Measurements from ENCODE around the gene OVOL3.

The OVOL3 gene

DNA sequence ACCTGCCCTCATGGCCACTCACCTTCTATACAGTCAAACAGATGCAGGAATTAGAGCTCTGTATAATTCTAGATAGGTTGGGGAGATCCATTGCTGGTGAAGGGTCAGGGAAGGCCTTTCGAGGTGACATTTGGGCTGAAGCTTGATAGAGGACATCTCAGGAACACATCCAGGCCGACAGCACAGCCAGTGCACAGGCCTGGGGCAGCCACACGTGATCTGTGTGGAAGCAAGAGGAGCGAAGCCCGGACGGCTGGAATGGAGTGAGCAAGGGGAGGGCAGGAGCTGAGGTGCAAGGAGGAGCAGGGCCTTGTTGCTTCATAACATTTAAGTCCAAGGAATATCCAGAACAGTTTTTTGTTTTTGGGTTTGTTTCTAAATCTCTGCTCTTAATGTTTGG is 4.5 kb upstream of the OVOL3 start:
- no peak for DNase-seq (ENCODE audit: low read depth in 1 of 2, low spot score in 1 of 2)
- in situ Hi-C loops (cut with HindIII; ENCODE audit: low pct_unique_long_range_greater_than_20kb, low sequenced_read_pairs): no loop called here
- no peak for TF ChIP-seq JUND (IDR thresholded peaks at IDR 0.05; ENCODE audit: low read depth)

DNA sequence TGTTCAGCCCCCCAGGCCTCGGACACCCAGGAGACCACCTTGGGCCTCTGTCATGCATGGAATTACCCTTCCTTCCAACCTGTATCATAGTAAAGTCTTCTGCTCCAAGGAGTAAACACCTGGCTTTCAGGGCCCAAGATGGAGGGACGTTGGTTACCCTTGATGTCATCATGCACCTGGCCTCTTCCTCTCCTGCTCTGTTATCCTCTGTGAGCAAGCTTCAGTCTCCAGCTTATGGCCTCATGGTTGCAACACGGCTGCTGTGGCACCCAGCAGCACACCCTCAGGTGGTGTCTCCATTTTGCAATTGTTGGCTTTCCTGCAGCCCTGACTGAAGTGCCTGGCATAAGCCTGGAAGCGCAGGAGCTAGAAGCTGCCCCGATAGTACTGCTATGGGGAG is 4.0 kb upstream of the OVOL3 start:
- in situ Hi-C loops (cut with HindIII; ENCODE audit: low pct_unique_long_range_greater_than_20kb, low sequenced_read_pairs): no loop called here

DNA sequence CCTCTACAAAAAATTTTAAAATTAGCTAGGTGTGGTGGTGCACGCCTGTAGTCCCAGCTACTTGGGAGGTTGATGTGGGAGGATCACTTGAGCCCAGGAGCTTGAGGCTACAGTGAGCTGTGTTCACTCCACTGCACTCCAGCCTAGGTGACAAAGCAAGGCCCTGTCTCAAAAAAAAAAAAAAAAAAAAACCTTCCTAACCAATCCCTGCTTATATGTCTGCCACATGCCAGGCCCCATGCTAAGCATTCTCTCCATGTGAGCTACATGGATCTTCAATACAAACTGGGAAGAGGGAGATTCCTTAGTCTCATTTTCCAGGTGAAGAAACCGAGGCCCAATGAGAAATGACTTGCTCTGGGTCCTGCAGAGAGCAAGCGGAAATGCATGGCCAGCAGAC is 2.3 kb upstream of the OVOL3 start:
- in situ Hi-C loops (cut with HindIII; ENCODE audit: low pct_unique_long_range_greater_than_20kb, low sequenced_read_pairs): no loop called here
- no peak for DNase-seq (ENCODE audit: low read depth in 1 of 2, low spot score in 1 of 2)

More for the DNA sequence above, 4.0 kb upstream of the OVOL3 start:
- TF ChIP-seq JUND (IDR thresholded peaks at IDR 0.05; ENCODE audit: low read depth): no peak
- DNase-seq (ENCODE audit: low read depth in 1 of 2, low spot score in 1 of 2): no peak

DNA sequence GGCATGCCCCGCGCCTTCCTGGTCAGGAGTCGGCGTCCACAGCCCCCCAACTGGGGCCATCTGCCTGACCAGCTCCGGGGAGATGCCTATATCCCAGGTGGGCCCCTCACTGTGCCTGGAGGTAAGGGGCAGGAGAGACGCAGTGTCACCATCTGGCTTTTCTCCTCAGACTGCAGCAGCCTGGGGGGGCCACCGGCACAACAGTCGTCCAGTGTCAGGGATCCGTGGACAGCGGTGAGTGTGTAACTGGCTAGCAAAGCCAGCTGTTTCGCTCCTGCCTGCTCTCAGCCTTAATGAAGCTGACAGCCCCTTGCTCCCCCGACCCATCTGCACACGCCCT is 227 bp downstream of the OVOL3 start:
- in situ Hi-C loops (cut with HindIII; ENCODE audit: low pct_unique_long_range_greater_than_20kb, low sequenced_read_pairs): no loop called here
- DNase-seq (ENCODE audit: low read depth in 1 of 2, low spot score in 1 of 2): no peak
- TF ChIP-seq JUND (IDR thresholded peaks at IDR 0.05; ENCODE audit: low read depth): no peak

More for the DNA sequence above, 2.3 kb upstream of the OVOL3 start:
- TF ChIP-seq JUND (IDR thresholded peaks at IDR 0.05; ENCODE audit: low read depth): no peak

DNA sequence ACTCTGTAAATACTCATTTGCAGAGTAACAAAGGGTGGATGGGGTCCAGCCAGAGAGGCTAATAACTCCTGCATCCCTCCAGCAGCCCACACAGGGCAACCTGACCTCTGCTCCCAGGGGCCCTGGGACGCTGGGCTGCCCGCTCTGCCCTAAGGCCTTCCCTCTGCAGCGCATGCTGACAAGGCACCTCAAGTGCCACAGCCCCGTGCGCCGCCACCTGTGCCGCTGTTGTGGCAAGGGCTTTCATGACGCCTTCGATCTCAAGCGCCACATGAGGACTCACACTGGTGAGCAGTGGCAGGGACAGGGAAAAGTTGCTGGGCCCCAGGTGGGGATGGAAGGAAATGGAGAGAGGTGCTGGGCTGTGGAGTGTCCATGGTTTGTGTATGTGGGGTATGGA is 1.7 kb downstream of the OVOL3 start:
- TF ChIP-seq JUND (IDR thresholded peaks at IDR 0.05; ENCODE audit: low read depth): no peak
- no peak for DNase-seq (ENCODE audit: low read depth in 1 of 2, low spot score in 1 of 2)
- in situ Hi-C loops (cut with HindIII; ENCODE audit: low pct_unique_long_range_greater_than_20kb, low sequenced_read_pairs): no loop called here

DNA sequence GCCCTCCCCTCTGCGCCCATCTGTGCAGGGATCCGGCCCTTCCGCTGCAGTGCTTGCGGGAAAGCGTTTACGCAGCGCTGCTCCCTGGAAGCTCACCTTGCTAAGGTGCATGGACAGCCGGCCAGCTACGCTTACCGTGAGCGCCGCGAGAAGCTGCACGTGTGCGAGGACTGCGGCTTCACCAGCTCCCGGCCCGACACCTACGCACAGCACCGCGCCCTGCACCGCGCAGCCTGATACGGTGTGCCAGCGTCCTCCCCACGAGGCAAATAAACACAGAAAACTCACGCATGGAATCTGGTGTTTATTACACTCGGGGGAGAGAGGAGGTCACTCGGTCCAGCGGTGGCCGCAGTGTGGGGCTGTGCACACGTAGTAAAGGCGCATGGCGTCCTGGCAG is 2.5 kb downstream of the OVOL3 start:
- TF ChIP-seq JUND (IDR thresholded peaks at IDR 0.05; ENCODE audit: low read depth): no peak
- no peak for DNase-seq (ENCODE audit: low read depth in 1 of 2, low spot score in 1 of 2)
- in situ Hi-C loops (cut with HindIII; ENCODE audit: low pct_unique_long_range_greater_than_20kb, low sequenced_read_pairs): no loop called here

DNA sequence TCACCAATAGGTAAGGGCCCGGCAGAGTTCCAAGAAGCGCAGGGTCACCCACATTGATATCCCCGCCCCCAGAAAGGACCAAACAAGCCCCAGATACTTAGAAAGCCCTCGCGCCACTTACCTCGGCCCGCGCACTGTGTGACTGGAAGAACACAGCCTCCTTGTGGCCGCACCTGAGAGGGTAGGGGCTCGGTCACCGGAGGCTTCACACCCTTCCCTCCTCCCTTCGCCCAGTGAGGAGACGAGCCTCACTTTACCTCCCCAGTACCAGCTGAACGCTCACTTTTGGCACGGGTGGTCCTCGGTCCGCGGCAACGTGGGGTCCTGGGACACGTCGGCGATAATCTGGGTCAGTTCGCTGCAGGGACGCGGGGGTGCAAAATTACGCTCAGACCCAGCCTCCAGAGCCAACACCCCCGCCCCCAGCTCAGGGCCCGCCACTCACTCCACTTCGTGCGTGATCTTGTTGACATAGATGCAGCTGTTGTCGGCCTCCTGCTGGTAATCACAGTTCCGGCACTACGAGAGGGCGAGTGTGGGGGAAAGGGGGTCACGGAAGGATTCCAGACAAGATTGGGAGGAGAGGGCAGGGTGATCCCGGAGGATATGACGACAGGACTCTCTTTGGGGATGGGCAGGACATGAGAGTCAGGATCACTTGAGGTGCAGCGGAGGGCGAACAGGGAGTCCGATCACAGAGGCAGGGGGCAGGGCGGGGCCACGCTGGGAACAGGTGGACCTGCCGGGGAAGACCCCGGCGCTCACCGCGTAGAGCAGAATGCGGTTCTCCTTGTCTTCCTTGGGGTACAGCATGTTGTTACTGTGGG is 3.2 kb downstream of the OVOL3 start:
- in situ Hi-C loops (cut with HindIII; ENCODE audit: low pct_unique_long_range_greater_than_20kb, low sequenced_read_pairs): no loop called here
- no peak for TF ChIP-seq JUND (IDR thresholded peaks at IDR 0.05; ENCODE audit: low read depth)
- peak in 1 of 2 experiments; percentile 30 for DNase-seq (ENCODE audit: low read depth in 1 of 2, low spot score in 1 of 2)

DNA sequence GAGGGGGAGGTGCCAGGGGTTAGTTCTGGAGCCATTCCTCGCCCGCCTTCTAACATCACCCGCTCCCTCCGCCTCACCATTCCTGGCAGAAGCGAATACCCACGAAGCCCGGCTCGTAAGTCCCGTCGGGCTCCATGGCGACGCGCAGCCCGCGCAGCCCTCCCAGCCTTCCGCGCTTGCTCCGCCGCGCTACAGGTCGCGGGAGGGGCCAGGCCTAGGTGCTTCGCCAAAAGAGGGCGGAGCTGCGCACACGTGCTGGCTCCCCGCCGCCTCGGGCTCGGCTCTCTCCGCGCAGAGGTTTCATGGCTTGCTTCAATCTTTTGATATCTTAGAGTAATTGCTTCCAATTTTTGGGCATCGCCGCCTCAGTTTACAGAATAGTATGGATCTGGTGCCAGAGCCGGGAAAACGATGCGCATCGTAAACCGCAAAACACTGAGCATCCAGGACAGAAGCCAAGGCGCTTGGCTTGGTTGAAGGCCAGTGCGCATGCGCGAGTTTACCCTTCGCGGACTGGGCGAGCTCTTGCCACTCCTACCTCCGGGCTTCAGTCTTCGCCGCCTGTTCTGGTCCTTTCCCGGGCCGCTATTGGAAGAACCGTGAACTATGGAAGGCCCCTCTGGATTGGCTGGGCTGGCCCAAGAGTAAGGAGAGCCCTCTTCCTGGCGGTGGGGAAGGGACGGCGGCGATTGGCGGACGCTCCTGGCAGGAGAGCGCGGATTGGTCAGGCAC is 3.9 kb downstream of the OVOL3 start, which contains the start of gene POLR2I:
POLR2I (minus strand) TSS at position 155 of the 732 bp plus-strand sequence; CDS start at position 136, 19 bp downstream.
- in situ Hi-C loops (cut with HindIII; ENCODE audit: low pct_unique_long_range_greater_than_20kb, low sequenced_read_pairs): no loop called here
- DNase-seq (ENCODE audit: low read depth in 1 of 2, low spot score in 1 of 2): peak; percentile 90 to 99
- no peak for TF ChIP-seq JUND (IDR thresholded peaks at IDR 0.05; ENCODE audit: low read depth)

DNA sequence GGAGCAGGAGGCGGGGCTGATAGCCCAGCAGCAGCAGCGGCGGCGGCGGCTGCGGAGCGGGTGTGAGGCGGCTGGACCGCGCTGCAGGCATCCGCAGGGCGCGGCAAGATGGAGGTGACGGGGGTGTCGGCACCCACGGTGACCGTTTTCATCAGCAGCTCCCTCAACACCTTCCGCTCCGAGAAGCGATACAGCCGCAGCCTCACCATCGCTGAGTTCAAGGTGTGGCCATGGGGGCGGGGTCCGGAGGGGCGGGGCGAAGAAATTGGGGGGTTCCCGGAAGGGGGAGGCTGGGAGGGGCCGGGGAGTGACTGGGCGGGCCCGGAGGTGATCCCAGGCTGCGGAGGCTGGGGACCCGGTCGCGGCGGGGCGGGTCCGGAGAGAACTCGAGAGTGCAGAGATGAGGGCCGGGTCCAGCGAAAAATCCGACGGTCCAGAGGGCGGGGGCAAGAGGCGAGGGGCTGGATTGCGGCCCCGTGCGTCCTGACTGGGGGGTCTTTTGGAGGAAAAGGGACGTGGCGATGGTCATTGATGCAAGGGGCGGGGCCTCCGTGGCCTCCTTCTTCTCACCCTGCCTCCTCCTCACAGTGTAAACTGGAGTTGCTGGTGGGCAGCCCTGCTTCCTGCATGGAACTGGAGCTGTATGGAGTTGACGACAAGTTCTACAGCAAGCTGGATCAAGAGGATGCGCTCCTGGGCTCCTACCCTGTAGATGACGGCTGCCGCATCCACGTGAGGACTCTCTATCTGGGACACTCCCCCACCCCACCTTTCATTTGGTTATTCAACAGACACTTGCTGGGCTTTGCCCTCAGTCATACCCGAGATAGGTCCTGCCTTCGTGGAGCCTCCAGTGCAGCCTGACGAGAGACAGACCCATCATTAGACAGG is 4.8 kb downstream of the OVOL3 start, which contains the start of gene TBCB:
TBCB (plus strand) TSS at position 16 of the 891 bp plus-strand sequence; CDS start at position 109, 93 bp downstream.
- in situ Hi-C loops (cut with HindIII; ENCODE audit: low pct_unique_long_range_greater_than_20kb, low sequenced_read_pairs): no loop called here
- TF ChIP-seq JUND (IDR thresholded peaks at IDR 0.05; ENCODE audit: low read depth): no peak
- peak in 1 of 2 experiments; percentile 38 for DNase-seq (ENCODE audit: low read depth in 1 of 2, low spot score in 1 of 2)

DNA sequence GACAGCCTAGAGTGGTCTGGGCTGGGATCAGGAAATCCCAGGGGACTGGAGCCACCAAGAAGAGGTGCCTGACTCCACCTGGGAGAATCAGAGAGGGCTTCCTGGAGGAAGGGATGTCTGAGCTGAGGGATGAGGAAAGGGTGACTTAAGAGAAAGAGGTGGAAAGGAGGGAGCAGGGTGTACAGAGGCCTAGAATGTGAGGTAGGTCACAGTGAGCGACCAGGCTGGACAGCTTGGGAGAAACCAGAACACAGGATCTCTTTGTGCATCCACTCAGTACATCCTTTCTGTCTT is 5.3 kb downstream of the OVOL3 start:
- no peak for DNase-seq (ENCODE audit: low read depth in 1 of 2, low spot score in 1 of 2)
- TF ChIP-seq JUND (IDR thresholded peaks at IDR 0.05; ENCODE audit: low read depth): no peak
- in situ Hi-C loops (cut with HindIII; ENCODE audit: low pct_unique_long_range_greater_than_20kb, low sequenced_read_pairs): no loop called here

DNA sequence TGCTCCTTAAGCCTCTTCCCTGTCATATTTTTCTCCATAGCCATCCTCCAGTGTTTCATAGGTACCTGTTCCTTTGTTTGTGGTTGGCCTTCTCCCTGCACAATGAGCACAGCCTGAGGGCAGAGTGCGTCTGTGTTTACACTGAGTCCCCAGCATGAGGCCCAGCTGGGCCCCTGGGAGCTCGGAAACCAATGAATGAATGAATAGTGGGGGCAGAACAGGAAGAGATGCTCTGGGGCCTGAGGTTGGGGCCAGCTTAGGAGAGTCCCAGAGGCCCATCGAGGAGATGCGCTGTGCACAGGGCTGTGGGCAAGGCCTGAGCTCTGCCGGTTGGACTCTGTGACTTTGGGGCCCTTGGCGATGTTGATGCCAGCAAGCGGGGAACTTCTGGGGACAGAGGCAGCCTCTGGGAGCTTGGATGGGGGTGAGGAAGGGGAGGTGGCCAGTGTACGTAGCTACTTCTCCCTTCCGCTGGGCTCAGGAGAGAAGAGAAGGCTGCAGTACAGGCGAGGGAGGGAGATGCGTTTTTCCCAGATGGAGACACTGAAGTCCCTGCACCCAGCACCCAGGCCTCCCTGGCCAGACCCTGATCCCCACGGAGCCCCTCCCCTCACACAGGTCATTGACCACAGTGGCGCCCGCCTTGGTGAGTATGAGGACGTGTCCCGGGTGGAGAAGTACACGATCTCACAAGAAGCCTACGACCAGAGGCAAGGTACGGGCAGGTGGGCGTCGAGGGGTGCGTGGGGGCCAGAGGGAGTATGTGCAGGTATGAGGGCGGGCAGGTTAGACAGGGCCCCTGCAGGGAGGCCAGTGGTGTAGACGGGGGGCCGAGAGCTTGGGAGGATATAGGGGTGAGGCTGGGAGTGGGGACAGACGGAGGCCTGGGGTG is 9.4 kb downstream of the OVOL3 start:
- DNase-seq (ENCODE audit: low read depth in 1 of 2, low spot score in 1 of 2): no peak
- TF ChIP-seq JUND (IDR thresholded peaks at IDR 0.05; ENCODE audit: low read depth): no peak
- in situ Hi-C loops (cut with HindIII; ENCODE audit: low pct_unique_long_range_greater_than_20kb, low sequenced_read_pairs): no loop called here

DNA sequence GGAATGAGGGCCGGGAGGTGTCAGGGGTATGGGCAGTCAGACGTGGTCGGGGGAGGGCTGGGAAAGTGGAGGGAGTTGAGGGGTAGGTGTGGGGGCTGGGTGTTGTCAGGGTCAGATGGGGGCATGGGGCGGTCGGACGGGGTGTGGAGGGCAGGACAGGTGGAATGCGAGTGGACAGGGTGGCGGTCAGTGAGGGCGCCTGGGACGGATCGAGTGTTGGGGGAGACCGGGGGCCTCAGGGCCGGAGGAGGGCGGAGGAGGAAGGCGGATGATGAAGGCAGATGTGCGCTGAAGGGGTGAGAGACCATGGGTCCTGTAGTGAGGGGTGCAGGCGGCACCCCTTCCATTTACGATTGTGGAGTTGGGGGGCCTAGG is 10.0 kb downstream of the OVOL3 start:
- DNase-seq (ENCODE audit: low read depth in 1 of 2, low spot score in 1 of 2): no peak
- TF ChIP-seq JUND (IDR thresholded peaks at IDR 0.05; ENCODE audit: low read depth): no peak
- in situ Hi-C loops (cut with HindIII; ENCODE audit: low pct_unique_long_range_greater_than_20kb, low sequenced_read_pairs): no loop called here
